OCI-LY7 (cell line): Measurements from ENCODE around the gene SLC27A5. TPM values are rescaled to one million over a fixed set of nuclear protein-coding genes. Genes with fewer than 3 reads are reported as not detected.
A peak's percentile ranks its signal among the peaks of the same experiment; 100 is the strongest.

Experiments
- BruUV-seq: library from RNA; stranded (reverse); fragments of 400-500 nt; replicated peaks from 2 replicates; lab custom pipeline; 2021; lab: Mats Ljungman, UMichigan
- CTCF ChIA-PET: fragments of 300-600 bp; sonication (Branson Sonifier 250); formaldehyde crosslinking; loops from one replicate; lab custom pipeline; 2022; ENCODE audit warnings: antibody characterized with exemption; ENCODE audit not compliant: unreplicated experiment; lab: Charles Lee
- POLR2A ChIA-PET: fragments of 300-600 bp; sonication (Branson Sonifier 250); formaldehyde crosslinking; loops from one replicate; lab custom pipeline; 2022; ENCODE audit warnings: antibody characterized with exemption; lab: Charles Lee
- DNase-seq: peaks from one replicate; pipeline ENCODE4 v3.0.0-alpha.2; 2015; ENCODE audit warnings: low spot score
- H2AFZ ChIP-seq: fragments of 200-600 bp; sonication (generic), shearing (Covaris generic); 2 replicates; pipeline ENCODE4 v1.6.1; 2014; ENCODE audit warnings: mild to moderate bottlenecking, antibody characterized with exemption, low read length, moderate library complexity
- H3K27ac ChIP-seq: fragments of 200-600 bp; sonication (generic); 2 replicates; pipeline ENCODE4 v1.5.1; 2014; ENCODE audit warnings: mixed run types, low read depth, mild to moderate bottlenecking, moderate library complexity, low read length, inconsistent platforms; ENCODE audit not compliant: poor library complexity, severe bottlenecking
- H3K36me3 ChIP-seq: fragments of 200-600 bp; sonication (generic); 2 replicates; pipeline ENCODE4 v1.6.1; 2014; ENCODE audit warnings: mild to moderate bottlenecking, antibody characterized with exemption, low read length, moderate library complexity, mixed read lengths; ENCODE audit not compliant: insufficient read depth
- H3K4me1 ChIP-seq: fragments of 200-600 bp; sonication (generic); 2 replicates; pipeline ENCODE4 v1.5.1; 2014; ENCODE audit warnings: mild to moderate bottlenecking, low read length; ENCODE audit not compliant: insufficient read depth, poor library complexity, severe bottlenecking
- H3K4me2 ChIP-seq: fragments of 200-600 bp; sonication (generic); 2 replicates; pipeline ENCODE4 v1.6.1; 2014; ENCODE audit warnings: mild to moderate bottlenecking, low read length
- H3K4me3 ChIP-seq: fragments of 200-600 bp; sonication (generic); 2 replicates; pipeline ENCODE4 v1.5.1; 2014; ENCODE audit warnings: mild to moderate bottlenecking, low read depth, low read length; ENCODE audit not compliant: poor library complexity, severe bottlenecking
- H3K79me2 ChIP-seq: fragments of 200-600 bp; sonication (generic); 2 replicates; pipeline ENCODE4 v1.6.1; 2016; ENCODE audit warnings: low read depth, mild to moderate bottlenecking, low read length, moderate library complexity, mixed read lengths; ENCODE audit not compliant: insufficient read depth
- H3K9me2 ChIP-seq: fragments of 200-600 bp; sonication (generic); 2 replicates; pipeline ENCODE4 v1.6.1; 2016; ENCODE audit warnings: mild to moderate bottlenecking, low read length, mixed read lengths; ENCODE audit not compliant: insufficient read depth
- H3K9me3 ChIP-seq: fragments of 200-600 bp; sonication (generic); 2 replicates; pipeline ENCODE4 v1.6.1; 2014; ENCODE audit warnings: mild to moderate bottlenecking, mixed run types, low read length, mixed read lengths
- H4K20me1 ChIP-seq: fragments of 200-600 bp; sonication (generic); 2 replicates; pipeline ENCODE4 v1.6.1; 2014; ENCODE audit warnings: mild to moderate bottlenecking, antibody characterized with exemption, low read length, moderate library complexity, mixed read lengths; ENCODE audit not compliant: insufficient read depth
- EZH2phosphoT487 ChIP-seq: fragments of 200-600 bp; sonication (generic); IDR thresholded peaks from 2 replicates; pipeline ENCODE4 v1.6.1; 2018; ENCODE audit warnings: low read depth, borderline replicate concordance, mild to moderate bottlenecking, mixed run types, antibody characterized with exemption, low read length, moderate library complexity, mixed read lengths
- intact Hi-C: fragments of 100-400 bp; cut with micrococcal nuclease; formaldehyde crosslinking; loops from one replicate; pipeline ENCODE4 v1.10.0; 2022; ENCODE audit not compliant: unreplicated experiment
- total RNA-seq, 2 experiments: library from RNA; depleted of rRNA in 1 of 2; stranded (reverse); fragments of >200 nt in 1 of 2; shearing (Covaris generic) in 1 of 2; gene quantifications; 2 replicates each; pipeline ENCODE4 v1.2.3, GENCODE V29; 2014 to 2022
- TF ChIP-seq, protein P1 (sequence below): fragments of 200-600 bp; sonication (generic); conservative IDR thresholded peaks from 2 replicates; pipeline ENCODE4 v1.5.1; 2014; ENCODE audit warnings: mild to moderate bottlenecking, antibody characterized with exemption, low read length, moderate library complexity, mixed read lengths

The SLC27A5 gene
- total RNA-seq, 2 experiments from 2014 or later = 28.0 to 29.8 TPM

DNA sequence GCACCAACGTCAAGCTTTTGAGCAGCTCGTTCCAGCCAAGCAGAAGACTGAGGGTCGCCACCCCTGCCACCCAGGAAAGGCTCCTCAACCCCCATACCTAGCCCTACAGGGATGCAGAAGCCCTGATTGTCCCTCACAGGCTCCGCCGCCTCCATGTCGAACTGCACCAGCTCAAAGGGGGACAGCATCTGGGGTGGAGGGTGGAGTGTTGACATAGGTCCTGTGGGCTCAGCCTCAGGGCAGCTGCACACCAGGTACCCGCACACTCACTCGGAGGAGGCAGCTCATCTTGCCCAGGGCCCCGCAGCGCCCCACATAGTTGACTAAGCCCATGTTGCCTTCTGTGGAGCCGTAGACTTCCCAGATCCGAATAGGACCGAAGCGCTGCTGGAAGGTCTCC, 11.6 kb downstream of the SLC27A5 start:
- DNase-seq = no peak
- H3K4me2 ChIP-seq = no peak overlapping the region; the same call in 1 of the 2 replicates
- no peaks in the 10 kb centered on the region for H4K20me1 ChIP-seq
- H3K27ac ChIP-seq = no peak overlapping the region
- peak overlapping the region; percentile 79 for H3K4me3 ChIP-seq
- POLR2A ChIA-PET = interaction anchor here (0.7 kb wide), 1 partner anchor 14 kb away, joined by 3 read pairs; no protein-coding TSS in a partner anchor
- H3K9me3 ChIP-seq = no peaks in the 10 kb centered on the region
- CTCF ChIA-PET = no interaction called here
- no peaks in the 10 kb centered on the region for H3K9me2 ChIP-seq
- intact Hi-C loops = no loop called here
- H2AFZ ChIP-seq = no peak overlapping the region
- TF ChIP-seq, protein P1, sequence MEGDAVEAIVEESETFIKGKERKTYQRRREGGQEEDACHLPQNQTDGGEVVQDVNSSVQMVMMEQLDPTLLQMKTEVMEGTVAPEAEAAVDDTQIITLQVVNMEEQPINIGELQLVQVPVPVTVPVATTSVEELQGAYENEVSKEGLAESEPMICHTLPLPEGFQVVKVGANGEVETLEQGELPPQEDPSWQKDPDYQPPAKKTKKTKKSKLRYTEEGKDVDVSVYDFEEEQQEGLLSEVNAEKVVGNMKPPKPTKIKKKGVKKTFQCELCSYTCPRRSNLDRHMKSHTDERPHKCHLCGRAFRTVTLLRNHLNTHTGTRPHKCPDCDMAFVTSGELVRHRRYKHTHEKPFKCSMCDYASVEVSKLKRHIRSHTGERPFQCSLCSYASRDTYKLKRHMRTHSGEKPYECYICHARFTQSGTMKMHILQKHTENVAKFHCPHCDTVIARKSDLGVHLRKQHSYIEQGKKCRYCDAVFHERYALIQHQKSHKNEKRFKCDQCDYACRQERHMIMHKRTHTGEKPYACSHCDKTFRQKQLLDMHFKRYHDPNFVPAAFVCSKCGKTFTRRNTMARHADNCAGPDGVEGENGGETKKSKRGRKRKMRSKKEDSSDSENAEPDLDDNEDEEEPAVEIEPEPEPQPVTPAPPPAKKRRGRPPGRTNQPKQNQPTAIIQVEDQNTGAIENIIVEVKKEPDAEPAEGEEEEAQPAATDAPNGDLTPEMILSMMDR = no peak
- no peak for TF ChIP-seq EZH2phosphoT487
- peaks cover 15% of the 10 kb centered on the region for H3K4me1 ChIP-seq
- H3K79me2 ChIP-seq = no peaks in the 10 kb centered on the region
- no peaks in the 10 kb centered on the region for H3K36me3 ChIP-seq
- no TSS peak for BruUV-seq

DNA sequence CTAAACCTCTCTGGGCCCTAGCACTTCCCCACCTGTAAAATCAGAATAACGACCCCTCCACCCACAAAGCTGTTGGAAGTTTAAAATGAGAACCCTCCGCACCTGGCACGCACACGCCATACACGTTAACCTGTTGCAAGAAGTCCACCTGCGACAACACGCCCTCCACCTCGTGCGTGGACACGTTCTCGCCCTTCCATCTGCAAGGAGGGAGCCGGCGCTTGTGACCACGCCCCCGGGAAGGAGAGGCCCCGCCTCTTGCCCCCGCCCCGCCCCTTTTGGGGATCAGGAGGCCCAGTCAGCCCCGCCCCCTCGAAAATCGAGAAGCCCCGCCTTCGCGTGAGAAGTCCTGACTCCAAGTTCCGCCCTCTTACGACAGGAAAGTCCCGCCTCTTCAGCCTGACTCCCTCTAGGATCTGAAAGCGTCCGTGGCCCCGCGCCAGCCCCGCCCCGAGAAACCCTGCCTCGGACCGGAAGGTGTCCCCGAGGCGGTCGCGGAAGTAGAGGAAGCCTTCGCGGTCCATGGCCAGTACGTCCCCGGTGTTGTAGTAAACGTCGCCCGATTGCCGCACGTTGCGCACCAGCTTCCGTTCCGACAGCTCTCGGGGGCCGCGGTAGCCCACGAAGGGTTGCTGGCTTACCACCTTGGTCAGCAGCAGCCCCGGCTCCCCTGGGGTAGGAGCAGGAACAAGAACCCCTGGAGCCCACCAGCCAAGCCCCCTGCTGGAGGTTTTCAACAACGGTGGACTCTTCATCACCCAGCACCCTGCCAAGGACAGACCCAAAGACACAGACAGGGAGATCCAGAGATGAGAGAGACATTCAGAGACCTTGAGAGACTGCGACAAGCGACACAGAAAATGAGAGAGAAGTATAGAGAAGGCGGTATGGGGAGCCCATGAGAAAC, 12.5 kb downstream of the SLC27A5 start:
- Histone ChIP-seq H3K36me3 (no peaks in the 10 kb centered on the region), H3K27ac (peak overlapping the region; percentile 55), H3K79me2 (no peaks in the 10 kb centered on the region), H3K9me2 (no peaks in the 10 kb centered on the region), H4K20me1 (no peaks in the 10 kb centered on the region), H2AFZ (peak overlapping the region; percentile 94), H3K4me2 (peak overlapping the region; percentile 98), H3K4me3 (peak overlapping the region; percentile 79), H3K4me1 (peaks cover 15% of the 10 kb centered on the region), H3K9me3 (no peaks in the 10 kb centered on the region)
- peak; percentile 98 for DNase-seq
- intact Hi-C loops = no loop called here
- TF ChIP-seq, protein P1 = peak; percentile 59
- no peak for TF ChIP-seq EZH2phosphoT487
- POLR2A ChIA-PET = interaction anchor here (0.7 kb wide), 1 partner anchor 20 kb away, joined by 3 read pairs; the partner anchor contains the start of gene ZBTB45
- TSS peak; percentile 85 for BruUV-seq
- CTCF ChIA-PET = no interaction called here
